HG03565 (cell line): ENCODE data around the gene NAV2.
"Not testable (repeated sequence)": the region's sequence is repeated elsewhere in the genome, so short reads cannot be mapped to it uniquely, and the experiment has no call there.

Experiments used
- ATAC-seq: cut with Tn5 transposase; IDR thresholded peaks from one replicate; pipeline ENCODE4 v1.9.1; 2021; ENCODE audit warnings: mild to moderate bottlenecking, moderate library complexity; ENCODE audit not compliant: unreplicated experiment

NAV2 gene

GRCh38 chr11:20126724-20127123, 414.1 kb downstream of the NAV2 start:
- ATAC-seq = no peak

- peak; percentile 64 for ATAC-seq
Measured at GRCh38 chr11:20127671-20128527, 415.3 kb downstream of the NAV2 start.

- not testable (repeated sequence) for ATAC-seq
Measured at GRCh38 chr11:20128528-20128825, 415.8 kb downstream of the NAV2 start.

- ATAC-seq = no peak
Measured at GRCh38 chr11:20129665-20130064, 417.0 kb downstream of the NAV2 start.

- ATAC-seq = no peak
Measured at GRCh38 chr11:20131788-20132666, 419.4 kb downstream of the NAV2 start.

- ATAC-seq = no peak
Measured at GRCh38 chr11:20132667-20133039, 420.0 kb downstream of the NAV2 start.

- ATAC-seq = no peak
Measured at GRCh38 chr11:20134991-20135736, 422.5 kb downstream of the NAV2 start.

- ATAC-seq = no peak
Measured at GRCh38 chr11:20137637-20138036, 425.0 kb downstream of the NAV2 start.

GRCh38 chr11:20138707-20139106, 426.1 kb downstream of the NAV2 start:
- ATAC-seq = no peak

- ATAC-seq = no peak
Measured at GRCh38 chr11:20154381-20154780, 441.7 kb downstream of the NAV2 start.

- no peak for ATAC-seq
Measured at GRCh38 chr11:20155683-20156279, 443.1 kb downstream of the NAV2 start.

GRCh38 chr11:20156280-20156875, 443.7 kb downstream of the NAV2 start:
- ATAC-seq = no peak

- no peak for ATAC-seq
Measured at GRCh38 chr11:20156876-20157613, 444.4 kb downstream of the NAV2 start.

GRCh38 chr11:20157728-20158127, 445.1 kb downstream of the NAV2 start:
- no peak for ATAC-seq

GRCh38 chr11:20158597-20159257, 446.1 kb downstream of the NAV2 start:
- ATAC-seq = no peak

GRCh38 chr11:20159466-20160381, 447.1 kb downstream of the NAV2 start:
- no peak for ATAC-seq

- ATAC-seq = no peak
Measured at GRCh38 chr11:20160425-20161229, 448.0 kb downstream of the NAV2 start, which contains the start of gene DBX1. TSS of gene DBX1 (minus strand) at chr11:20160475. CDS start at chr11:20160324, 151 bp downstream.
